ENCODE data around the gene RETREG1.
A peak's percentile ranks its signal among the peaks of the same experiment; 100 is the strongest.

Gene RETREG1

DNA sequence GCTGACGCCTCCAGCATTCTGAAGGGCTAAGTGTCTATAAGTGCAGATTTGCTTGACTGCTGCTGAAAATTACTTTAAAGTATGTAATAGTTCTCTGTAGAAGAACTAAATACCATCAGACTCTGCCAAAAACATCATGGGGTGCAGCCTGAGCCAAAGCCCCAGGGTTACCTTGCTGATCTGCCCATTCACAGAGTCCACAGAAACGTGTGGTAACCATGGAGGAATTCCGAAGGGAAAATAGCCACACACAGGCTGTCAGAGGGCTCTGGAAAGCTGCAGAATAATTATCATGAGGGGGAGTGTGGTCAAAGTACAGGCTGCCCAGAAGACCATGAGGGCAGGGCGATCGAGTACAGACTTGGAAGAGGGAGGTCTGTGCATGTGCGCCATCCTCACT is 36.4 kb downstream of the RETREG1 start:
- in situ Hi-C loops (cut with HindIII; ENCODE audit: low sequenced_read_pairs), result no loop called here
- peak; percentile 64 for DNase-seq (ENCODE audit: low read depth)
- no peak overlapping the region for H3K4me3 ChIP-seq (ENCODE audit: low read depth, low read length)
- TF ChIP-seq, protein P1, sequence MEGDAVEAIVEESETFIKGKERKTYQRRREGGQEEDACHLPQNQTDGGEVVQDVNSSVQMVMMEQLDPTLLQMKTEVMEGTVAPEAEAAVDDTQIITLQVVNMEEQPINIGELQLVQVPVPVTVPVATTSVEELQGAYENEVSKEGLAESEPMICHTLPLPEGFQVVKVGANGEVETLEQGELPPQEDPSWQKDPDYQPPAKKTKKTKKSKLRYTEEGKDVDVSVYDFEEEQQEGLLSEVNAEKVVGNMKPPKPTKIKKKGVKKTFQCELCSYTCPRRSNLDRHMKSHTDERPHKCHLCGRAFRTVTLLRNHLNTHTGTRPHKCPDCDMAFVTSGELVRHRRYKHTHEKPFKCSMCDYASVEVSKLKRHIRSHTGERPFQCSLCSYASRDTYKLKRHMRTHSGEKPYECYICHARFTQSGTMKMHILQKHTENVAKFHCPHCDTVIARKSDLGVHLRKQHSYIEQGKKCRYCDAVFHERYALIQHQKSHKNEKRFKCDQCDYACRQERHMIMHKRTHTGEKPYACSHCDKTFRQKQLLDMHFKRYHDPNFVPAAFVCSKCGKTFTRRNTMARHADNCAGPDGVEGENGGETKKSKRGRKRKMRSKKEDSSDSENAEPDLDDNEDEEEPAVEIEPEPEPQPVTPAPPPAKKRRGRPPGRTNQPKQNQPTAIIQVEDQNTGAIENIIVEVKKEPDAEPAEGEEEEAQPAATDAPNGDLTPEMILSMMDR (IDR thresholded peaks at IDR 0.05; ENCODE audit: low read depth, low read length, missing control alignments), result no peak

DNA sequence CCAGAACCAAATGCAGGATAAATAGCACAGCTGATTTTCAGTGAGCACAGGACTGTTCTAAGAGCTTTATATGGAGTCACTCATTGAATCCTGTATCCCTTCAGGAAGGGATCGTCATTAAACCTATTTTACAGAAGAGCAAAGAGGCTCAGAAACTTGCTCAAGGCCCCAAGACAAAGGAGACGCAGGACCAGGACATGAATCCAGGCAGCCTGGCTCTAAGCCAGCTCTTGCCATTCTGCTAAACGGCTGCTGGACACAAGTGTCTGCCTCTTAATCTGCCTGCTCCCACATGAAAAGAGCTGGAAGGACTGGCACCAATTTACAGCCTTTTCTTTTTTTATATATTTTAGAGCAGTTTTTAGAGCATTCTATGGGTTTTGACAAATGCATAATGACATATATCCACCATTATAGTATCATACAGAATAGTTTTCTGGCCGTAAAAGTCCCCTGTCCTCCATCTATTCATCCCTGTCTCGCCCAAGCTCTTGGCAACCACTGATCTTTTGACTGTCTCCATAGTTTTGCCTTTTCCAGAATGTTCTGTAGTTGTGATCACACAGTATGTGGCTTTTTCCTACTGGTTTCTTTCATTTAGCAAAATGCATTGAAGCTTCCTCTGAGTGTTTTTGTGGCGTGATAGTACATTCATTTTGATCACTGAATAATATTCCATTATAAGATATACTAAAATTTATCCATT is 37.5 kb downstream of the RETREG1 start:
- H3K4me3 ChIP-seq (ENCODE audit: low read depth, low read length), result no peak overlapping the region
- DNase-seq (ENCODE audit: low read depth), result no peak
- TF ChIP-seq, protein P1 (IDR thresholded peaks at IDR 0.05; ENCODE audit: low read depth, low read length, missing control alignments), result no peak
- in situ Hi-C loops (cut with HindIII; ENCODE audit: low sequenced_read_pairs), result no loop called here

DNA sequence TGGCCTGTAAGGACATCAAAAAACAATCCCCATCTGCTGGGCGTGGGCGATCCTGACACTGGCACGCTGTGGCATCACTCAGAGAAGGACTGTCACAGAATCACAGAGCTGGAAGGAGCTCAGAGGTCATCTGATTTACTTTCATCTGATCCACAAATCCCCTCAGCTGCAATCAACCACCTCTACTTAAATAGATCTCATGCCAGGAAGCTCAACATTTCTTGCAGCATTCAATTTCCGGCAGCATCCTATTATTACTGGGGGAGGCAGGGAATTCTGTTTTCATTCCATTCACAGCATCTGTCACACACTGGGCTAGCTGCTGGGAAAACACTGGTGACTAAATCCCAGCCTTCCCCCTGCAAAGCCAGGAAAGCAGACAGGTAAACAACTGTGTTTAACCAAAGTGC is 38.3 kb downstream of the RETREG1 start:
- no peak for DNase-seq (ENCODE audit: low read depth)
- no peak overlapping the region for H3K4me3 ChIP-seq (ENCODE audit: low read depth, low read length)
- in situ Hi-C loops (cut with HindIII; ENCODE audit: low sequenced_read_pairs), result no loop called here

DNA sequence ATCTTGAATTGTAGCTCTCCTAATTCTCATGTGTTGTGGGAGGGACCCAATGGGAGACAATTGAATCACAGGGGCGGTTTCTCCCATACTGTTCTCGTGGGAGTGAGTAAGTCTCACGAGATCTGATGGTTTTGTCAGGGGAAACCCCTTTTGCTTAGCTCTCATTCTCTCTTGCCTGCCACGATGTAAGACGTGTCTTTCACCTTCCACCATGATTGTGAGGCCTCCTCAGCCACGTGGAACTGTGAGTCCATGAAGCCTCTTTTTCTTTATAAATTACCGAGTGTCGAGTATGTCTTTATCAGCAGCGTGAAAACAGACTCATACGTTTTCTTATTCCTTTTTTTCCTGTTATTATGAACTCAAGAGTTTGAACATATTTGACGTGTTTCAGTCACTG is 39.1 kb downstream of the RETREG1 start:
- in situ Hi-C loops (cut with HindIII; ENCODE audit: low sequenced_read_pairs), result no loop called here
- DNase-seq (ENCODE audit: low read depth), result no peak
- H3K4me3 ChIP-seq (ENCODE audit: low read depth, low read length), result no peak overlapping the region
- TF ChIP-seq, protein P1 (IDR thresholded peaks at IDR 0.05; ENCODE audit: low read depth, low read length, missing control alignments), result no peak

More for the DNA sequence above, 38.3 kb downstream of the RETREG1 start:
- TF ChIP-seq, protein P1 (IDR thresholded peaks at IDR 0.05; ENCODE audit: low read depth, low read length, missing control alignments), result no peak

DNA sequence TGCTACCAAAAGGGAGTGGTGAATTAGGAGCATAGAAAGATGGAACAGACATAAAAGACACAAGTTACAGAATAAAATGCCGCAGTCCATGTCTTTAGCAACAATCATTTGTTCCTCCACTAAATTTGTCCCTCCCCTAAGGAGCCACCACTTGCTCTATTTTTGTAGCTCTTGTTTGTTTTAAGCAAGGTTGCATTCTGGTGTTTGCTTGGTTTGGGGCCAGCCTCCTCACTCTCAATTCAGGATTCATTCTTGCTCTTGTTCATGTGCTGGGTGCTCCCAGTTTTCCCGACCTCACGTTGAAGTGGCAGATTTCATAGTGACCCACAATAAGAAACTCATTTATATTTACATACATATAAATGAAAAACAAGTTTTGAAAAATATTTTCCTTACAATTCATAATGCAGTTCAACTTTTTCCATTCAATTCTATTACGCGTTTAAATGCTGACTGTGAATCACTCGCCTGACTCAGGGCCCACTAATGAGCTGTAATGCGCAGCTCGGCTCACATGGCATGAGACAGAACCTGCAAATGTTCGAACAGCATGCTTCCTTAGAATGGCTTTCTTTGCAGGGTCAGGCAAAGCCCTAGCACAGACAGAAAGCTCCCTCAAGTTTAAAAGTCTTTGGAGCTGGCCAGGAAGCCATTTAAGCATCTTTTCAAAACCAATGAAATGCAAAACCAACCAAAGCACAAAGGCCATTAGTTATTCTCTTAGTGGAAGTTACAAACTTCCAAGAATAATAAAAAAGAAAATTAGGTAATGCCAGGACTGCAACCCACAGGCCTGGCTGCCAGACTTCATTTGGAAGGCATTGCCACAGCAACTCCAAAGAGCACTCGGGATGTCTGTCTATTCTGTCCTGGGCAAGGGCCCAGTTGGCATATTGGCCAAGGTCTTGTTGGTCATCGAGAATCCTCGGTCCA is 41.7 kb downstream of the RETREG1 start:
- peak; percentile 86 for DNase-seq (ENCODE audit: low read depth)
- in situ Hi-C loops (cut with HindIII; ENCODE audit: low sequenced_read_pairs), result no loop called here
- TF ChIP-seq, protein P1 (IDR thresholded peaks at IDR 0.05; ENCODE audit: low read depth, low read length, missing control alignments), result no peak
- no peak overlapping the region for H3K4me3 ChIP-seq (ENCODE audit: low read depth, low read length)

DNA sequence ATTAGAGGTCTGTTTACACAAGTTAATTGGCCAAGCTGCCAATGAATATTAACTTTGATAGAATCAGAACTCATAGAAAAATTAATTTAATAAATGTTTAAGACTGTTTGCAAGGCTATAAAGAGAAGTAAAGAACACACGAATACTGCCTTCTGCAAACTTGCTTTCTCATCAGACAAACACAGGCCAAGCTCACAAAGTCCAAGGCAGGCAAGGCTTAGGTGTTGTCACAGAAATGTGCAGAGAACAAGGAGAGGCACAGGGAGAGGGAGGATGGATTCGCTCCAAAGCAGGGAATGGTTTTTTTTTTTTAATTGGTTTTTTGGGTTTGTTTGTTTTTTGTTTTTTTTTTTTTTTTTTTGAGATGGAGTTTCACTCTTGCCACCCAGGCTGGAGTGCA is 43.4 kb downstream of the RETREG1 start:
- TF ChIP-seq, protein P1 (IDR thresholded peaks at IDR 0.05; ENCODE audit: low read depth, low read length, missing control alignments), result no peak
- in situ Hi-C loops (cut with HindIII; ENCODE audit: low sequenced_read_pairs), result no loop called here
- no peak for DNase-seq (ENCODE audit: low read depth)
- H3K4me3 ChIP-seq (ENCODE audit: low read depth, low read length), result no peak overlapping the region

All from astrocyte of the cerebellum (primary cell).